Upper lobe of left lung (tissue), 4 donors: ENCODE data around the gene FHOD3.

Experiments used
- EP300 ChIP-seq, 4 donors: sonication (generic); formaldehyde crosslinking; IDR thresholded peaks; one replicate each; pipeline ENCODE4 v1.5.1; 2017; ENCODE audit warnings: antibody characterized with exemption in 4 of 4, control low read depth in 2 of 4
- POLR2A ChIP-seq, 4 donors: fragments of 450-650 bp; IDR thresholded peaks; one replicate each; pipeline ENCODE4 v1.5.1; 2016 to 2017; ENCODE audit warnings: antibody characterized with exemption in 4 of 4, mild to moderate bottlenecking in 2 of 4
- POLR2AphosphoS5 ChIP-seq, 2 donors: sonication (generic); formaldehyde crosslinking; IDR thresholded peaks; one replicate each; pipeline ENCODE4 v1.5.1; 2017; ENCODE audit warnings: antibody characterized with exemption in 2 of 2
- TF ChIP-seq, protein P1 (sequence below), 6 experiments: fragments of 450-650 bp in 4 of 6; fragments of 200-600 bp in 2 of 6; sonication (generic) in 2 of 6; IDR thresholded peaks; one replicate each; pipeline ENCODE4 v1.5.1; 2016 to 2019; ENCODE audit warnings: antibody characterized with exemption in 6 of 6

GRCh38 chr18:36622610-36623009 lies 325.1 kb downstream of the FHOD3 start:
- no peak for TF ChIP-seq POLR2A (IDR thresholded peaks at IDR 0.05)
- TF ChIP-seq, protein P1, sequence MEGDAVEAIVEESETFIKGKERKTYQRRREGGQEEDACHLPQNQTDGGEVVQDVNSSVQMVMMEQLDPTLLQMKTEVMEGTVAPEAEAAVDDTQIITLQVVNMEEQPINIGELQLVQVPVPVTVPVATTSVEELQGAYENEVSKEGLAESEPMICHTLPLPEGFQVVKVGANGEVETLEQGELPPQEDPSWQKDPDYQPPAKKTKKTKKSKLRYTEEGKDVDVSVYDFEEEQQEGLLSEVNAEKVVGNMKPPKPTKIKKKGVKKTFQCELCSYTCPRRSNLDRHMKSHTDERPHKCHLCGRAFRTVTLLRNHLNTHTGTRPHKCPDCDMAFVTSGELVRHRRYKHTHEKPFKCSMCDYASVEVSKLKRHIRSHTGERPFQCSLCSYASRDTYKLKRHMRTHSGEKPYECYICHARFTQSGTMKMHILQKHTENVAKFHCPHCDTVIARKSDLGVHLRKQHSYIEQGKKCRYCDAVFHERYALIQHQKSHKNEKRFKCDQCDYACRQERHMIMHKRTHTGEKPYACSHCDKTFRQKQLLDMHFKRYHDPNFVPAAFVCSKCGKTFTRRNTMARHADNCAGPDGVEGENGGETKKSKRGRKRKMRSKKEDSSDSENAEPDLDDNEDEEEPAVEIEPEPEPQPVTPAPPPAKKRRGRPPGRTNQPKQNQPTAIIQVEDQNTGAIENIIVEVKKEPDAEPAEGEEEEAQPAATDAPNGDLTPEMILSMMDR (IDR thresholded peaks at IDR 0.05): no peak
- no peak for TF ChIP-seq POLR2AphosphoS5 (IDR thresholded peaks at IDR 0.05)
- TF ChIP-seq EP300 (IDR thresholded peaks at IDR 0.05): no peak
